NT2/D1 (cell line): ENCODE measurements around the gene MRPL55.

Source experiments
- DNase-seq: peaks from one replicate; pipeline ENCODE4 v3.0.0-alpha.2; 2011; ENCODE audit warnings: low read depth, low spot score
- H3K27me3 ChIP-seq: 2 replicates; pipeline ENCODE4 v1.6.0; 2011; ENCODE audit warnings: mild to moderate bottlenecking; ENCODE audit not compliant: insufficient read length, insufficient read depth
- H3K36me3 ChIP-seq: 2 replicates; pipeline ENCODE4 v1.6.1; 2011; ENCODE audit warnings: mild to moderate bottlenecking, low read length, mixed read lengths; ENCODE audit not compliant: insufficient read depth, insufficient read length
- H3K4me1 ChIP-seq: 2 replicates; pipeline ENCODE4 v1.5.1; 2011; ENCODE audit not compliant: insufficient read depth, insufficient read length
- H3K4me3 ChIP-seq: 2 replicates; pipeline ENCODE4 v1.5.1; 2011; ENCODE audit warnings: low read depth; ENCODE audit not compliant: insufficient read length
- H3K9ac ChIP-seq: 2 replicates; pipeline ENCODE4 v1.6.0; 2011; ENCODE audit warnings: low read depth; ENCODE audit not compliant: insufficient read length
- H3K9me3 ChIP-seq: 2 replicates; pipeline ENCODE4 v1.5.1; 2011; ENCODE audit warnings: mild to moderate bottlenecking, low read length; ENCODE audit not compliant: insufficient read depth
- SUZ12 ChIP-seq: IDR thresholded peaks from 2 replicates; pipeline ENCODE4 v1.6.1; 2011; ENCODE audit not compliant: insufficient read length, insufficient read depth; ENCODE audit errors: extremely low read depth
- YY1 ChIP-seq: IDR thresholded peaks from 2 replicates; pipeline ENCODE4 v1.6.1; 2011; ENCODE audit not compliant: insufficient read length, insufficient read depth
- ZNF274 ChIP-seq: IDR thresholded peaks from 2 replicates; pipeline ENCODE4 v1.6.1; 2011; ENCODE audit warnings: mild to moderate bottlenecking, low read depth, low read length

The MRPL55 gene

GRCh38 chr1:228092342-228093049 is 16.6 kb downstream of the MRPL55 start:
- DNase-seq = no peak
- Histone ChIP-seq H3K36me3 (peaks cover 95% of the 10 kb centered on the region), H3K27me3 (no peaks in the 10 kb centered on the region), H3K4me1 (peaks cover 15% of the 10 kb centered on the region), H3K9ac (no peak overlapping the region), H3K4me3 (no peak overlapping the region), H3K9me3 (peaks cover 48% of the 10 kb centered on the region; the same call in 1 of the 2 replicates)
- TF ChIP-seq YY1 (no peak), SUZ12 (no peak), ZNF274 (no peak)

- Histone ChIP-seq H3K36me3 (peaks cover 87% of the 10 kb centered on the region), H3K4me3 (no peak overlapping the region), H3K27me3 (no peaks in the 10 kb centered on the region), H3K4me1 (peaks cover 15% of the 10 kb centered on the region), H3K9ac (no peak overlapping the region), H3K9me3 (peaks cover 48% of the 10 kb centered on the region; the same call in 1 of the 2 replicates)
- no peak for DNase-seq
- TF ChIP-seq YY1 (no peak), SUZ12 (no peak), ZNF274 (no peak)
Measured at GRCh38 chr1:228091084-228091483, 18.0 kb downstream of the MRPL55 start.

DNA sequence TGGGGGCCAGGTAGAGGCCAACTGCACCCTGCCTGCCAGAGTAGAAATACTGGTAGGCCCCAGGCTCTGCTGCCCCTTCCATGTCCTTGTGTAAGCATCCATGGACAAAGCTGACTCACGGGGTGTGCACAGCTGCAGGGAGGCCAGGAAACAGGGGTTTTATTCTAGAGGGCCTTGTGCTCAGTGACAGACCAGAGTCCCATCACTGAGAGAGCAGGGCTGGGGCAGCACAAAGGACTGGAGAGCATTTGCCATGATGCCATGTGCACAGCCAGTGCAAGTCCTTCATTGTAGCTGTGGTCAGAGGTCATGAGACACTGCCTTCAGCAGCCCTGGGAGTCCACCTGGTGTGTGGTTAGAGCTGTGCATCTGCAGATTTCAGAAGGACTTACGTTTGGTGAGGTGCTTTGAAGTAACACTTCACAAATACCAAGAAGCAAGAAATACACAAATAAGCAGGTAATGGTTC is 18.5 kb downstream of the MRPL55 start:
- Histone ChIP-seq H3K9ac (no peak overlapping the region), H3K9me3 (peaks cover 48% of the 10 kb centered on the region; the same call in 1 of the 2 replicates), H3K36me3 (peaks cover 87% of the 10 kb centered on the region), H3K27me3 (no peaks in the 10 kb centered on the region), H3K4me3 (no peak overlapping the region), H3K4me1 (peaks cover 17% of the 10 kb centered on the region)
- TF ChIP-seq SUZ12 = no peak
- TF ChIP-seq ZNF274 = no peak
- TF ChIP-seq YY1 = no peak
- no peak for DNase-seq

DNA sequence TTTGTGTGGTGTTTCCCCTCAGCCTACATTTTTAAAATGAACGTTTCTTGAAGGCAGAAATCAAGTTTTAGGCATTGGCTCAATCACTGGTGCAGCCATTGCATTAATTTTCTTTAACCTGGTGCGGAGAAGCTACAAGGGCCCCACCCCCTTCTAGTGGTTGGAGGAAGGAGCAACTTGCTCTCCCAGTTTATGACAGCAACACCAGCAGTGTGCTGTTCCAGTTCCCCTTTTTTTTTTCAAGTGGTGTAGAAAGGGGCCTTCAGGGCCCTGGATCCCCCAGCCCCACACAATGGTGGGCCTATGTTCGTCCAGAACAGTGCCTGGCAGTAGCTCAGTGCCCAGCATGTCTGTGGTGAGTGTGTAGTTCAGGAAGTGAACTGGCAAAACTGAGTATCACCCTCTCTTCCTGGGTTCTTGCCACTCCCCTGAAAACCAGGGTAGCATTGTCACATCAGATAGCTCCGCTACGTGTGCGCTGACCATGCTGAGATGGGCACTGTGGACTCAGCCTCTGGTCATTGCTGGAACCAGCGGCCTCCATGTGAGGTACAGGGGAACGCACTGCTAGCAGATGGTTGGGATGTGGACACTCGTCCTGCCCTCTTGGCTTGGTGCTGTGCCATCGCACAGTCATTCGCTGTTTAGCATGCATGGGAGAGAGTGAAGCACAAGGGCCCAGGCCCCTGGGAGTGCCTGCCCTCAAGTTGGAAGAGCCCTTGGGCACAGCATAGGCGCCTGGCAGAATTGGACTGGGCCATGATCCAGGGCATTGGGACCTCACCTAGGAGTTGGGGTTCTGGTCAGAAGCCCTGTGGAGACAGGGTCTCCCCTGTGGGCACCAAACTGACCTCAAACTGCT is 19.3 kb downstream of the MRPL55 start:
- Histone ChIP-seq H3K4me1 (peaks cover 23% of the 10 kb centered on the region), H3K9ac (no peak overlapping the region), H3K9me3 (peaks cover 42% of the 10 kb centered on the region; the same call in 1 of the 2 replicates), H3K27me3 (no peaks in the 10 kb centered on the region), H3K4me3 (no peak overlapping the region), H3K36me3 (peaks cover 87% of the 10 kb centered on the region)
- no peak for DNase-seq
- TF ChIP-seq SUZ12 = no peak
- no peak for TF ChIP-seq YY1
- no peak for TF ChIP-seq ZNF274

DNA sequence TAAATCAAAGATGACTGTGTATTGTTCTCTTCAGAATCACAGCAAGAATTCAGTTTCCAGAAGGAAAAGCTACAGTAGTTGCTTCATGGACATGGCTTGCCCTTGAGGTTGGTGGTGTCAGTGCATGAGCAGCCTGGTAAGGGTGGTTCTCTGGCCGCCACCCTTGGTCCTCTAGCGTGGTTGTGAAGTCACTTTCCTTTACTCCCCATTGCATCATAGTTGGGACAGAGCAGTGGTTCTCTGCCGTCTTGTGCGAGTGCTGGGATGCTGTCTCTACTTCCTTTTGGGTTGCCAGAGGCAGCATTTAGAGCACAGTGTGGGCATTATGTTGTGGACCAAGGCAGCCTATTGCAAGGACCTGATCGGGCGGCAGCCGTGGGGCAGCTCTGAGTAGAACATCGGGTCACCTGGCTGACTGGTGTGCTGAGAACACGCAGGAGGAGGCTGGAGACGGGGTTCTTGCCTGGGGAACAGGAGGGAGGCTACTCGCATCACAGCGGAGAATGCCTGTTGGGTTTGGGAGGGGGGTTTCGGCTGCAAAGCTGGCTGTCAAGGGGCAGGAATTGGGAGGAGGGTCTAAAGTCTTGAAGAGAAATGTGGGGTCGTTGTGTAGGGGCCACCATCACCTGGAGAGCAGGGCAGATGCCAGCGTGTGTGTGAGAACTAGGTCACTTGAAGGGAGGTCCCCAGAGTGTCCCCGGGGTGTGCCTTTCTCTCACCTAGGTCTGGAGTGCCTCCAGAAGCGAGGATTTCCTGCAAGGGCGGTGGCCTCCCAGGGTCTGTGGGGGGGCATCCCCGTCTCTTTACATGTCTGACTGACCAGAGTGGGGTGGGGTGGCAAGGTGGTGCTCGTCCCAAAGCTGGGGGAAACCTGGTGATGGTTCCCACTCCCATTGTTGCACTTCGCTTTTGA is 20.3 kb downstream of the MRPL55 start:
- Histone ChIP-seq H3K36me3 (peaks cover 86% of the 10 kb centered on the region), H3K9me3 (peaks cover 33% of the 10 kb centered on the region; the same call in 1 of the 2 replicates), H3K9ac (no peak overlapping the region), H3K27me3 (no peaks in the 10 kb centered on the region), H3K4me3 (no peak overlapping the region), H3K4me1 (peaks cover 24% of the 10 kb centered on the region)
- DNase-seq = no peak
- TF ChIP-seq SUZ12 (no peak), YY1 (no peak), ZNF274 (no peak)

- Histone ChIP-seq H3K36me3 (peaks cover 87% of the 10 kb centered on the region), H3K4me3 (no peak overlapping the region), H3K9me3 (peaks cover 22% of the 10 kb centered on the region; the same call in 1 of the 2 replicates), H3K4me1 (peaks cover 24% of the 10 kb centered on the region), H3K27me3 (no peaks in the 10 kb centered on the region), H3K9ac (peak overlapping the region; percentile 16)
- no peak for DNase-seq
- no peak for TF ChIP-seq ZNF274
- no peak for TF ChIP-seq SUZ12
- no peak for TF ChIP-seq YY1
Measured at GRCh38 chr1:228087771-228088251, 21.3 kb downstream of the MRPL55 start.
